K562 (cell line): Measurements from ENCODE around the gene SDK1. TPM values are rescaled to one million over a fixed set of nuclear protein-coding genes. Genes with fewer than 3 reads are reported as not detected.

Experiments
- ATAC-seq: fragments of 200-7000 bp; cut with Tn5 transposase; 3 replicates; pipeline ENCODE4 v1.9.1; 2020; ENCODE audit warnings: moderate library complexity
- BruUV-seq: library from RNA; stranded (reverse); fragments of 400-500 nt; replicated peaks from 2 replicates; lab custom pipeline; 2021; lab: Mats Ljungman, UMichigan
- CTCF ChIA-PET: fragments of 300-600 bp; formaldehyde crosslinking; extraction: SDS; loops from one replicate; lab custom pipeline; 2021; ENCODE audit warnings: low intra/inter-chr PET ratio; lab: Yijun Ruan, JAX
- POLR2A ChIA-PET: fragments of 300-600, 350-650 bp; sonication (Branson Sonifier 250); formaldehyde crosslinking; extraction: SDS; loops from one replicate; lab custom pipeline; 2021; ENCODE audit warnings: antibody characterized with exemption, inconsistent platforms; lab: Yijun Ruan, JAX
- DNase-seq, 4 experiments: peaks; one replicate each; pipeline versions ENCODE4 v3.0.0 to v3.0.0-alpha.2; 2011 to 2018; ENCODE audit warnings: low spot score in 3 of 4, mixed read lengths in 3 of 4; ENCODE audit errors: extremely low read depth in 1 of 4
- FAIRE-seq: peaks from 2 replicates; lab custom pipeline; 2011; peaks lifted over from hg19 to GRCh38; lab: Jason Lieb, UNC
- H2AFZ ChIP-seq: 2 replicates; pipeline ENCODE4 v1.6.0; 2011; ENCODE audit warnings: low read depth, low read length, control low read depth, inconsistent platforms
- H3K27ac ChIP-seq: fragments of 200-600 bp; 3 replicates; pipeline ENCODE4 v1.8.0; 2011; ENCODE audit warnings: low read depth, mild to moderate bottlenecking, control low read depth, inconsistent platforms, low read length, moderate library complexity, mixed read lengths; ENCODE audit errors: extremely low read depth
- H3K27me3 ChIP-seq, 2 experiments: fragments of 300-600 bp in 1 of 2; 2 replicates in 1 of 2; 3 replicates in 1 of 2; pipeline versions ENCODE4 v1.6.0 to v1.8.0; 2011; ENCODE audit warnings: inconsistent platforms in 2 of 2, low read length in 2 of 2, mild to moderate bottlenecking in 1 of 2, mixed read lengths in 1 of 2, moderate library complexity in 1 of 2; ENCODE audit not compliant: control insufficient read depth in 2 of 2, insufficient read depth in 2 of 2
- H3K36me3 ChIP-seq: fragments of 300-600 bp; 3 replicates; pipeline ENCODE4 v1.8.0; 2011; ENCODE audit warnings: mild to moderate bottlenecking, low read length, inconsistent platforms; ENCODE audit not compliant: control insufficient read depth, insufficient read depth
- H3K4me1 ChIP-seq, 2 experiments: fragments of 200-600 bp in 1 of 2; replicated peaks in 1 of 2; 2 replicates in 1 of 2; 3 replicates in 1 of 2; pipeline versions ENCODE4 v1.5.1 to v1.8.0; 2011; ENCODE audit warnings: inconsistent platforms in 2 of 2, low read length in 2 of 2, mild to moderate bottlenecking in 1 of 2, mixed read lengths in 1 of 2, moderate library complexity in 1 of 2; ENCODE audit not compliant: control insufficient read depth in 2 of 2, insufficient read depth in 2 of 2
- H3K4me2 ChIP-seq: 2 replicates; pipeline ENCODE4 v1.6.1; 2011; ENCODE audit warnings: low read length, control low read depth, inconsistent platforms, mixed read lengths; ENCODE audit not compliant: insufficient read depth
- H3K4me3 ChIP-seq: fragments of 200-600 bp; sonication (generic), shearing (Covaris generic); 2 replicates; pipeline ENCODE4 v1.5.1; 2016; ENCODE audit warnings: control low read depth, inconsistent platforms
- H3K79me2 ChIP-seq: fragments of 200-600 bp; 3 replicates; pipeline ENCODE4 v1.8.0; 2011; ENCODE audit warnings: low read length, inconsistent platforms; ENCODE audit not compliant: control insufficient read depth, insufficient read depth
- H3K9ac ChIP-seq, 2 experiments: 2 replicates each; pipeline versions ENCODE4 v1.6.0 to v1.6.1; 2011; ENCODE audit warnings: low read depth in 2 of 2, low read length in 2 of 2, control low read depth in 1 of 2, inconsistent platforms in 1 of 2, mild to moderate bottlenecking in 1 of 2, mixed read lengths in 1 of 2; ENCODE audit not compliant: insufficient read depth in 1 of 2
- H3K9me1 ChIP-seq: one replicate; pipeline ENCODE4 v1.6.0; 2011; ENCODE audit warnings: inconsistent platforms, mild to moderate bottlenecking, low read length, moderate library complexity; ENCODE audit not compliant: control insufficient read depth, insufficient read depth
- H3K9me3 ChIP-seq: replicated peaks from 2 replicates; pipeline ENCODE4 v1.5.1; 2011; ENCODE audit warnings: low read depth, low read length, inconsistent platforms; ENCODE audit not compliant: control insufficient read depth, insufficient read depth
- H4K20me1 ChIP-seq: replicated peaks from 2 replicates; pipeline ENCODE4 v1.6.1; 2011; ENCODE audit warnings: low read length, inconsistent platforms, mixed read lengths; ENCODE audit not compliant: control insufficient read depth, insufficient read depth
- BDP1 ChIP-seq: IDR thresholded peaks from 3 replicates; pipeline ENCODE4 v1.6.1; 2011; ENCODE audit not compliant: insufficient read length, insufficient read depth
- EP400 ChIP-seq: fragments of 450-650 bp; IDR thresholded peaks from 2 replicates; pipeline ENCODE4 v1.6.1; 2017; ENCODE audit warnings: antibody characterized with exemption, mild to moderate bottlenecking, moderate library complexity
- FOXA1 ChIP-seq: fragments of 450-650 bp; IDR thresholded peaks from 2 replicates; pipeline ENCODE4 v1.6.1; 2016; ENCODE audit warnings: mild to moderate bottlenecking, borderline replicate concordance
- PCBP2 ChIP-seq: fragments of 200-400 bp; formaldehyde crosslinking; IDR thresholded peaks from 2 replicates; pipeline ENCODE4 v1.6.1; 2018; ENCODE audit warnings: low read length, low read depth, mild to moderate bottlenecking, moderate library complexity; ENCODE audit not compliant: poor library complexity, severe bottlenecking
- ZNF354B ChIP-seq: fragments of 250-450 bp; sonication (Bioruptor Pico); IDR thresholded peaks from 2 replicates; pipeline ENCODE4 v1.4.0; 2020
- WGBS: fragments of 100-300 bp; shearing (Covaris generic); methylation state at CpG from one replicate; pipeline ENCODE4 v1.1.6; 2016; ENCODE audit warnings: low coverage, mixed read lengths; ENCODE audit not compliant: insufficient coverage; ENCODE audit errors: missing lambda C conversion rate; 5-methylcytosine and 5-hydroxymethylcytosine counted together
- in situ Hi-C: fragments of 300-500 bp; cut with MboI; formaldehyde crosslinking; loops from 4 replicates; pipeline ENCODE4 v1.15.0; 2018; ENCODE audit warnings: inconsistent platforms, mixed read lengths
- intact Hi-C: fragments of 100-400 bp; cut with micrococcal nuclease; formaldehyde crosslinking; loops from 2 replicates; pipeline ENCODE4 v1.14.2; 2022
- polyA plus RNA-seq, 8 experiments: library from polyadenylated mRNA; depleted of rRNA in 4 of 8; stranded (reverse) in 5 of 8; unstranded in 3 of 8; fragments of >200 nt; fragmentation: Nextera tagmentation in 2 of 8; fragmentation: Illumina TruSeq in 1 of 8; extraction: Ambion mirVana in 2 of 8; extraction: Trizol in 1 of 8; gene quantifications; 2 replicates each; pipeline versions ENCODE4 v1.2.1 to v1.2.3, GENCODE V29; 2011 to 2014; ENCODE audit warnings: inconsistent platforms in 1 of 8, missing spikeins in 1 of 8
- total RNA-seq, 7 experiments: library from RNA; depleted of rRNA in 6 of 7; stranded (reverse); fragments of >200 nt in 6 of 7; fragmentation: Illumina TruSeq in 2 of 7; extraction: Trizol in 2 of 7; gene quantifications; 2 replicates each; pipeline versions ENCODE4 v1.2.1 to v1.2.3, GENCODE V29; 2011 to 2021; ENCODE audit warnings: low replicate concordance in 1 of 7
- TF ChIP-seq, protein P1 (sequence below): fragments of 450-650 bp; IDR thresholded peaks from 2 replicates; pipeline ENCODE4 v1.6.1; 2016; ENCODE audit warnings: antibody characterized with exemption
- TF ChIP-seq, protein P2 (sequence below): sonication (generic); formaldehyde crosslinking; IDR thresholded peaks from 2 replicates; pipeline ENCODE4 v1.8.0; 2023; ENCODE audit warnings: mild to moderate bottlenecking, missing genetic modification reagents
- TF ChIP-seq, protein P3 (sequence below): fragments of 200-400 bp; formaldehyde crosslinking; IDR thresholded peaks from 2 replicates; pipeline ENCODE4 v1.6.1; 2017; ENCODE audit warnings: mild to moderate bottlenecking, low read depth, low read length, moderate library complexity
- TF ChIP-seq, protein P4 (sequence below), 2 experiments: fragments of 200-800 bp in 1 of 2; sonication (Bioruptor generic) in 1 of 2; sonication (generic) in 1 of 2; formaldehyde crosslinking in 1 of 2; IDR thresholded peaks in 1 of 2; conservative IDR thresholded peaks in 1 of 2; 2 replicates each; pipeline versions ENCODE4 v1.5.0 to v1.6.1; 2016 to 2020; ENCODE audit warnings: missing compliant biosample characterization in 1 of 2, missing genetic modification characterization in 1 of 2, missing genetic modification reagents in 1 of 2

The SDK1 gene
- total and polyA plus RNA-seq, 9 of the 15 experiments (the other 6 are each of a cell fraction or from before 2014, with no cell fraction given), result 0.16 TPM; not detected in 8

DNA sequence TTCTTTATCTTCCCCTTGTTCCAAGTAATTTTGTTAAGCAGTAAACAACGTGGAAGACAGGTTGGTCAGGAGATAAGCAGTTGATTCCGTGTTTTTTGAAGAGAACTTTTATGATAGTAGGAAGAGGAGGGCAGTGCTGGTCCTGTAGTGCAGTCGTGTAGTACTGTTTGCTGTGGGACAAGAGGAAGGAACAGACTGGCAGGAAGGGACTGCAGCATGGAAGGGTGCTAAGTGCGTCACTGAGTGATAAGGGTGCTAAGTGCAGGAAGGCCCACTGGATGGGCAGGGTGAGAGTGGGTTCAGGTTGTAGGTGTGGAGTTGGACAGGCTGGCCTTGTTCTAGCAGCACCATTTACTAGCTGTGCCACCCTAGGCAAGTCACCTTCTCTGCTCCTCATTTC lies 125.0 kb downstream of the SDK1 start:
- Histone ChIP-seq H3K4me1 (no peaks in the 10 kb centered on the region), H3K36me3 (no peaks in the 10 kb centered on the region), H3K4me2 (no peak overlapping the region), H3K9me1 (no peaks in the 10 kb centered on the region), H2AFZ (no peak overlapping the region), H3K4me3 (no peak overlapping the region), H3K9ac (no peak overlapping the region), H3K9me3 (no peaks in the 10 kb centered on the region), H4K20me1 (no peaks in the 10 kb centered on the region), H3K27me3 (0 out of 5 replicates have a peak, but pooled peaks cover 0 to 3% of the 10 kb centered on the region in 2 experiments), H3K27ac (no peak overlapping the region), H3K79me2 (no peaks in the 10 kb centered on the region)
- in situ Hi-C loops, result no loop called here
- no peak for DNase-seq
- no peak for TF ChIP-seq EP400
- TF ChIP-seq, protein P1, sequence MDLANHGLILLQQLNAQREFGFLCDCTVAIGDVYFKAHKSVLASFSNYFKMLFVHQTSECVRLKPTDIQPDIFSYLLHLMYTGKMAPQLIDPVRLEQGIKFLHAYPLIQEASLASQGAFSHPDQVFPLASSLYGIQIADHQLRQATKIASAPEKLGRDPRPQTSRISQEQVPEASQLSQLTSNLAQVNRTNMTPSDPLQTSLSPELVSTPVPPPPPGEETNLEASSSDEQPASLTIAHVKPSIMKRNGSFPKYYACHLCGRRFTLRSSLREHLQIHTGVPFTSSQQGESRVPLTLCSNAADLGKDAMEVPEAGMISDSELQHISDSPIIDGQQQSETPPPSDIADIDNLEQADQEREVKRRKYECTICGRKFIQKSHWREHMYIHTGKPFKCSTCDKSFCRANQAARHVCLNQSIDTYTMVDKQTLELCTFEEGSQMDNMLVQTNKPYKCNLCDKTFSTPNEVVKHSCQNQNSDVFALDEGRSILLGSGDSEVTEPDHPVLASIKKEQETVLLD, result no peak
- TF ChIP-seq, protein P2, sequence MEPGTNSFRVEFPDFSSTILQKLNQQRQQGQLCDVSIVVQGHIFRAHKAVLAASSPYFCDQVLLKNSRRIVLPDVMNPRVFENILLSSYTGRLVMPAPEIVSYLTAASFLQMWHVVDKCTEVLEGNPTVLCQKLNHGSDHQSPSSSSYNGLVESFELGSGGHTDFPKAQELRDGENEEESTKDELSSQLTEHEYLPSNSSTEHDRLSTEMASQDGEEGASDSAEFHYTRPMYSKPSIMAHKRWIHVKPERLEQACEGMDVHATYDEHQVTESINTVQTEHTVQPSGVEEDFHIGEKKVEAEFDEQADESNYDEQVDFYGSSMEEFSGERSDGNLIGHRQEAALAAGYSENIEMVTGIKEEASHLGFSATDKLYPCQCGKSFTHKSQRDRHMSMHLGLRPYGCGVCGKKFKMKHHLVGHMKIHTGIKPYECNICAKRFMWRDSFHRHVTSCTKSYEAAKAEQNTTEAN (CRISPR knock-in tag), result no peak
- TF ChIP-seq, protein P3, sequence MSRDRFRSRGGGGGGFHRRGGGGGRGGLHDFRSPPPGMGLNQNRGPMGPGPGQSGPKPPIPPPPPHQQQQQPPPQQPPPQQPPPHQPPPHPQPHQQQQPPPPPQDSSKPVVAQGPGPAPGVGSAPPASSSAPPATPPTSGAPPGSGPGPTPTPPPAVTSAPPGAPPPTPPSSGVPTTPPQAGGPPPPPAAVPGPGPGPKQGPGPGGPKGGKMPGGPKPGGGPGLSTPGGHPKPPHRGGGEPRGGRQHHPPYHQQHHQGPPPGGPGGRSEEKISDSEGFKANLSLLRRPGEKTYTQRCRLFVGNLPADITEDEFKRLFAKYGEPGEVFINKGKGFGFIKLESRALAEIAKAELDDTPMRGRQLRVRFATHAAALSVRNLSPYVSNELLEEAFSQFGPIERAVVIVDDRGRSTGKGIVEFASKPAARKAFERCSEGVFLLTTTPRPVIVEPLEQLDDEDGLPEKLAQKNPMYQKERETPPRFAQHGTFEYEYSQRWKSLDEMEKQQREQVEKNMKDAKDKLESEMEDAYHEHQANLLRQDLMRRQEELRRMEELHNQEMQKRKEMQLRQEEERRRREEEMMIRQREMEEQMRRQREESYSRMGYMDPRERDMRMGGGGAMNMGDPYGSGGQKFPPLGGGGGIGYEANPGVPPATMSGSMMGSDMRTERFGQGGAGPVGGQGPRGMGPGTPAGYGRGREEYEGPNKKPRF, result no peak
- TF ChIP-seq FOXA1, result no peak
- no peak for TF ChIP-seq PCBP2
- TF ChIP-seq, protein P4, sequence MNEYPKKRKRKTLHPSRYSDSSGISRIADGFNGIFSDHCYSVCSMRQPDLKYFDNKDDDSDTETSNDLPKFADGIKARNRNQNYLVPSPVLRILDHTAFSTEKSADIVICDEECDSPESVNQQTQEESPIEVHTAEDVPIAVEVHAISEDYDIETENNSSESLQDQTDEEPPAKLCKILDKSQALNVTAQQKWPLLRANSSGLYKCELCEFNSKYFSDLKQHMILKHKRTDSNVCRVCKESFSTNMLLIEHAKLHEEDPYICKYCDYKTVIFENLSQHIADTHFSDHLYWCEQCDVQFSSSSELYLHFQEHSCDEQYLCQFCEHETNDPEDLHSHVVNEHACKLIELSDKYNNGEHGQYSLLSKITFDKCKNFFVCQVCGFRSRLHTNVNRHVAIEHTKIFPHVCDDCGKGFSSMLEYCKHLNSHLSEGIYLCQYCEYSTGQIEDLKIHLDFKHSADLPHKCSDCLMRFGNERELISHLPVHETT (CRISPR knock-in tag; conservative IDR thresholded peaks at IDR 0.05 in 1 of 2, IDR thresholded peaks at IDR 0.05 in 1 of 2), result no peak
- TF ChIP-seq ZNF354B (CRISPR knock-in tag), result no peak
- no peak for TF ChIP-seq BDP1
- BruUV-seq, result no TSS peak
- intact Hi-C loops, result no loop called here
- no peak for ATAC-seq
- POLR2A ChIA-PET, result no interaction called here
- CTCF ChIA-PET, result no interaction called here
- FAIRE-seq, result no peak
- WGBS, result 0% methylated on average over 4 of the region's 4 CpGs
